SK-N-SH (cell line): ENCODE results near the gene MBD2.

Experiments
- CTCF ChIP-seq: fragments of 200-600 bp; sonication (generic); IDR thresholded peaks from 2 replicates; pipeline ENCODE4 v1.6.1; 2017; ENCODE audit warnings: antibody characterized with exemption, mild to moderate bottlenecking, moderate library complexity
- POLR2AphosphoS5 ChIP-seq: IDR thresholded peaks from 2 replicates; pipeline ENCODE4 v1.6.1; 2012; ENCODE audit warnings: low read depth, low read length
- TAF1 ChIP-seq: IDR thresholded peaks from 2 replicates; pipeline ENCODE4 v1.6.1; 2012; ENCODE audit warnings: low read depth, mild to moderate bottlenecking, low read length, moderate library complexity, borderline replicate concordance

DNA sequence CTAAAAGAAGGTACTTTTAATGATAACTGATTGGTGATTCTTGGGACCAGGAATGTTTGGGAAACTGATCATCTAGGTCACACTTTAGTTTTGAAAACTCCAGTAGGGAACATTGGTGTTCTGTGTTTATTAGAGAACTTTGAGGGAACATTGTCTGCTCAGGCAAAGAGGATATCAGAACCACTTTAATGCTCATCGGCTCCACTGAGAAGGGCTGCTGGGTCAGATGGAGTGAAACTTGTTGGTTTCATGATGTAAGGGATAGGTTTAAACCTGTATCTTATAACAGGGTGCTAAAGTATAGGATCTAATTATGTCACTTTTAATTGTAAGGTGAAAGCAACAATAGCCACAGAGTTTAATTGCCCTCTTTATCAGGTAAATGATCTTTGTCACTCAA, 30.7 kb upstream of the MBD2 start:
- no peak for TF ChIP-seq POLR2AphosphoS5
- no peak for TF ChIP-seq CTCF
- TF ChIP-seq TAF1, result no peak
